Skeletal muscle tissue (tissue), 4 donors: ENCODE results near the gene PLCD3. TPM values are rescaled to one million over a fixed set of nuclear protein-coding genes. Genes with fewer than 3 reads are reported as not detected.

Experiments
- H3K27ac ChIP-seq: one replicate; pipeline ENCODE4 v1.7.0; 2013; ENCODE audit warnings: mild to moderate bottlenecking, low read depth, low read length, inconsistent platforms
- H3K27me3 ChIP-seq, 3 donors: one replicate each; pipeline ENCODE4 v1.7.0; 2013; ENCODE audit warnings: low read length in 3 of 3; ENCODE audit not compliant: control insufficient read depth in 3 of 3, insufficient read depth in 3 of 3
- H3K36me3 ChIP-seq, 3 donors: one replicate each; pipeline ENCODE4 v1.7.0; 2013; ENCODE audit warnings: low read length in 3 of 3; ENCODE audit not compliant: control insufficient read depth in 3 of 3, insufficient read depth in 3 of 3
- H3K4me1 ChIP-seq, 3 donors: one replicate each; pipeline ENCODE4 v1.7.0; 2013; ENCODE audit warnings: low read length in 3 of 3, mild to moderate bottlenecking in 3 of 3; ENCODE audit not compliant: control insufficient read depth in 3 of 3, insufficient read depth in 3 of 3
- H3K4me3 ChIP-seq, 3 donors: one replicate each; pipeline ENCODE4 v1.7.0; 2013; ENCODE audit warnings: low read length in 3 of 3
- H3K9ac ChIP-seq, 3 donors: one replicate each; pipeline ENCODE4 v1.7.0; 2013; ENCODE audit warnings: low read length in 3 of 3, mild to moderate bottlenecking in 3 of 3, moderate library complexity in 2 of 3, low read depth in 1 of 3
- H3K9me3 ChIP-seq, 3 donors: one replicate each; pipeline ENCODE4 v1.7.0; 2013; ENCODE audit warnings: low read length in 3 of 3; ENCODE audit not compliant: control insufficient read depth in 3 of 3
- total RNA-seq: library from RNA; depleted of rRNA; stranded (reverse); fragments of >200 nt; gene quantifications from one replicate; pipeline ENCODE4 v1.2.3, GENCODE V29; 2014
- donor health status: Osteomylitis.

Gene PLCD3, protein sequence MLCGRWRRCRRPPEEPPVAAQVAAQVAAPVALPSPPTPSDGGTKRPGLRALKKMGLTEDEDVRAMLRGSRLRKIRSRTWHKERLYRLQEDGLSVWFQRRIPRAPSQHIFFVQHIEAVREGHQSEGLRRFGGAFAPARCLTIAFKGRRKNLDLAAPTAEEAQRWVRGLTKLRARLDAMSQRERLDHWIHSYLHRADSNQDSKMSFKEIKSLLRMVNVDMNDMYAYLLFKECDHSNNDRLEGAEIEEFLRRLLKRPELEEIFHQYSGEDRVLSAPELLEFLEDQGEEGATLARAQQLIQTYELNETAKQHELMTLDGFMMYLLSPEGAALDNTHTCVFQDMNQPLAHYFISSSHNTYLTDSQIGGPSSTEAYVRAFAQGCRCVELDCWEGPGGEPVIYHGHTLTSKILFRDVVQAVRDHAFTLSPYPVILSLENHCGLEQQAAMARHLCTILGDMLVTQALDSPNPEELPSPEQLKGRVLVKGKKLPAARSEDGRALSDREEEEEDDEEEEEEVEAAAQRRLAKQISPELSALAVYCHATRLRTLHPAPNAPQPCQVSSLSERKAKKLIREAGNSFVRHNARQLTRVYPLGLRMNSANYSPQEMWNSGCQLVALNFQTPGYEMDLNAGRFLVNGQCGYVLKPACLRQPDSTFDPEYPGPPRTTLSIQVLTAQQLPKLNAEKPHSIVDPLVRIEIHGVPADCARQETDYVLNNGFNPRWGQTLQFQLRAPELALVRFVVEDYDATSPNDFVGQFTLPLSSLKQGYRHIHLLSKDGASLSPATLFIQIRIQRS
- total RNA-seq = 12.0 TPM

DNA sequence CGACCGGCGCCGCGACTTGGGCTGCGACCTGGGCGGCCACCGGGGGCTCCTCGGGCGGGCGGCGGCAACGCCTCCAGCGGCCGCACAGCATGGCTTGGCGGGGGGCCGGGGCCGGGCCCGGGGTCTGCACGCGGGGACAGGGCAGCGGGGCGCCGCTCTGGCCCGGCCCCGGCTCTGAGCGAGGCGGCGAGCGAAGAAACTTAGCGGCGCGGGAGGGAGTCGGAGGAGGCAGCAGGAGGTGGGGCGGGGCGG is at the start of gene PLCD3:
Gene PLCD3, minus strand, starts transcription at position 196 of the 252 bp plus-strand sequence. Its CDS starts 105 bp downstream, at position 91.
- Histone ChIP-seq H3K9me3 (no peaks in the 10 kb centered on the region), H3K4me3 (peak within 1 kb of the TSS; percentile 84 to 91 (median 90)), H3K36me3 (no peaks in the 10 kb centered on the region), H3K9ac (peak within 1 kb of the TSS; percentile 88 to 98 (median 96)), H3K4me1 (peaks cover 59 to 70% (median 69%) of the 10 kb centered on the region in 3 donors), H3K27me3 (no peaks in the 10 kb centered on the region), H3K27ac (peak within 1 kb of the TSS; percentile 97)

DNA sequence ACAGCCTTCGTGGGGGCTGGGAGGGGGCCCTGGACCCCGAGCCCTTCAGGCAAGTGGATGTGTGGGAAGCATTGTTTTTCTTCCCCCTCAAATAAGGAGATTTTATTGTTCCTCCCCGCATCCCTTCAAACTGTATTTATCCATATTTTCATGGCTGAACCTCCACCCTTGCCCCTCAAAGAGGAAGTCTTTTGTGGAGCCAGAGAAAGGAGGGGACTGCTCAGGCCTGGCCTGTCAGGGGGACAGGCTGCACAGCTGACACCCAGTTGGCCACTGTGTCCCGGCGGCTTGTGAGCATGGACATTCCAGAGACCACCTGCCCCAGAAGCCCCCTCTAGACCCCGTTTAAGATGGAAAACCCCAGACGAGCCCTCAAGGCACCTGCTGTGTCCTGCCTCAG is 45.2 kb upstream of the PLCD3 start:
- no peak overlapping the region for H3K9ac ChIP-seq
- H3K36me3 ChIP-seq = no peaks in the 10 kb centered on the region
- H3K9me3 ChIP-seq = no peaks in the 10 kb centered on the region
- H3K27me3 ChIP-seq = no peaks in the 10 kb centered on the region
- no peak overlapping the region for H3K4me3 ChIP-seq
- H3K4me1 ChIP-seq = peaks cover 0 to 8% (median 6%) of the 10 kb centered on the region in 3 donors
- no peak overlapping the region for H3K27ac ChIP-seq

DNA sequence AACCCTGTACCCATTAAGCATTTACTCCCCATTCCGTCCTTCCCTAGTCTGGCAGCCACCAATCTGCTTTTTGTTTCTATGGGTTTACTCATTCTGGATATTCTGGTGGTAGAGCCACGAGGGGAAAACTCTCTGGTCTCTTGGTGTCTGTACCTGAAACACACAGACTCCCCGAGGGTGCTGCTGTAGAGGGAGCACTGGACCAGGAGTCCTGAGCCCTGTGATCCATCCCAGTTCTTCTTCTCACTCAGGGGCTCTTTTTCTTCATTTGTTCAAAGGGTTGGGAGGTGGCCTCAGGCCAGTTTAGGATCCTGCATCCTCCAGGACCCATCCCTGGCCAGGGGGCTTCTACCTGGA is 43.4 kb upstream of the PLCD3 start:
- Histone ChIP-seq H3K36me3 (no peaks in the 10 kb centered on the region), H3K9me3 (no peaks in the 10 kb centered on the region), H3K4me3 (no peak overlapping the region), H3K4me1 (peaks cover 16 to 25% (median 23%) of the 10 kb centered on the region in 3 donors), H3K27me3 (no peaks in the 10 kb centered on the region), H3K9ac (no peak overlapping the region), H3K27ac (no peak overlapping the region)

DNA sequence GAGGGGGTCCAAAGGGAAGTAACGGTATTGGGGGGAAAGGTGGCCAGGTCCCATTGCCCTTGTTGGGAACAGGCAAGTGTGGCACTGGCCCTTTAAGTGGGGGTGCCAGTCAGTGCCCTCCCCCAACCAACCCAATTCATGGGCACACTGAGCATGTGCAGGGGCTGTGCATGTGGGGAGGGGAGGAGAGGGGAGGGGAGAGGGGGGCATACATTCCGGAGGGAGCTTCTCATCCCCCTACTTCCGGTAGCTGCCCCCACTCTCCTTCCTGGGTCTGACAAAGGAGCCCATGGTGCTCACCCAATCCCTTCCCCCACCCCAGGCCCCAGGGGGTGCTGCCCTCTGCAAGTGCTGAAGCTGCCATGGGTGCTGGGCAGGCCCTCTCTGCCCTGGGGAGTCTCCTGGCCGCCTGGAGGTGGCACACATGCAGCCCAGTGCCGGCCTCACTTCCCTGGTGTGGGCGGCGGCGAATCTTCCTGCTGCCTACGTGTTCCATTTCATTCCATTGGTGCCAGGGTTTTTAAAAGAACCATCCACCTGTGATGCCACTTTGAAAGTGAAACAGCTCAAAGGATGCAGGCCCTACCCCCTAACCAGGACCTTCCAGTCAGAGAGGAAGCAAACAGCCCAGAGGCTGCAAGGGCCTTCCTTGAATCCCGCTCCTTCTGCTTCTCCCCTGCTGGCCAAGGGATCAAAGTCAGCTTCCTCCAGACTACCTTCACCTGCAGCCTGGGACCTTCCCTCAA is 40.4 kb upstream of the PLCD3 start:
- H3K9ac ChIP-seq = peak overlapping the region; percentile 80 to 92 (median 91)
- peak overlapping the region; percentile 69 to 77 (median 71) for H3K4me3 ChIP-seq
- no peaks in the 10 kb centered on the region for H3K27me3 ChIP-seq
- peaks cover 0 to 11% (median 7%) of the 10 kb centered on the region in 3 donors for H3K36me3 ChIP-seq
- H3K4me1 ChIP-seq = peaks cover 22 to 33% (median 32%) of the 10 kb centered on the region in 3 donors
- H3K9me3 ChIP-seq = no peaks in the 10 kb centered on the region
- peak overlapping the region; percentile 99 for H3K27ac ChIP-seq

DNA sequence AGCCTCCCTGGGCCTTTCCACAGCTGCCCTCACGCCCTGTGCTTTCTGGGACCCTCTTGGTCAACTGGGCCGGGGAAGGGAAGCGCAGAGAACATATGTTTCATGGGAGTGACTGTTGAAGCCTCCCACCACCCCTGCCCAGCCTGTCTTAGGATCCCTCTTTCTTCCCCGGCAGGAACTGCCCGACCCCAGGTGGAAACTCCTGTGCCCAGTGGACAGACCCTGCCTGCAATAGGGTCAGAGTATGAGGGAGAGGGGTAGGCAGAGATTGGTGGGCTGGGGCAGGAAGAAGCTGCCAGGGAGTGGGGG is 39.9 kb upstream of the PLCD3 start:
- Histone ChIP-seq H3K4me1 (peaks cover 22 to 33% (median 32%) of the 10 kb centered on the region in 3 donors), H3K27ac (peak overlapping the region; percentile 99), H3K9me3 (no peaks in the 10 kb centered on the region), H3K4me3 (peak overlapping the region; percentile 69 to 77 (median 71)), H3K9ac (peak overlapping the region; percentile 80 to 92 (median 91)), H3K27me3 (no peaks in the 10 kb centered on the region), H3K36me3 (peaks cover 0 to 11% (median 7%) of the 10 kb centered on the region in 3 donors)

DNA sequence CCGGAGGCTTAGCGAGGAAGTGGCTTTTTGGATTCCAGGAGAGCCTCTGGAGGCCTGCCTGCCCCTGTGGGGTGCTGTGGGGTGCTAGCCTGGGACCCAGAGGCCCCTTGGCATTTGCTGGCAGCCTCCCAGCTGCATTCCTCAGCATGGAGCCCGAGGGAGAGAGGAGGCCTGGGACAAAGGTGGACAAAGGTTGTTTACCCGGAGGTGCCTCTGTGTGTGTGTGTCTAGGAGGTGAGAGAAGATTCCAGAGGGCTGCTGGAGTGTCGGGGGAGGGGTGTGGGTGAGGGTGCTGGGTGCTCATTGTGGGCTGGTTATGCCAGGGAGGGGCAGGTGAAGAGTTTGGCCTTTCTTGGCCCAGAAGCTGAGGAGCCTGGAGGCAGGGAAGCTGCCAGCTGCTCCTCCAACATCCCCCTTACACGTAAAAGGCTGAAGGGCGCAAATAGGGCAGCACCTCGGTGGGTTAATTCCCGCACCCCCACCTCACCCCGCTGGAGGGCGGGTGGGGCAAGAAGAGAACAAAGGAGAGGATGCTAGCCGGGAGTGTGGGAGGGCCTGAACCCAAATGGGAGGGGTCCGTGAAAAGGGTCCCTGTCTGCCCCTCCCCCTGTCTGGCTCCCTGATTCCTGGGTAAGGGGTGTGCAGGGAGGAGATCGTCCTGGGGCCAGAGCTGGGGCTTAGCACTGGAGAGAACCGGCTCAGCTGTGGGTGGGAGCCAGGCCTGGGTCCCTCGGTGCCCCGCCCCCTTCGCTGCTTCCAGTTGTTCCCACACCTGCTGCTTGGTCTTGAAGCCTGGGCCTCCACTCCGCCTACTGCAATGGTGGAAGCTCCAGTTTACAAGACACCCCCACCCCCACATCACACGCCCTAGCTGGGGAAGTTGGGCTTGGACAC is 39.3 kb upstream of the PLCD3 start:
- Histone ChIP-seq H3K27ac (peak overlapping the region; percentile 99), H3K4me1 (peaks cover 22 to 33% (median 32%) of the 10 kb centered on the region in 3 donors), H3K36me3 (peaks cover 0 to 11% (median 7%) of the 10 kb centered on the region in 3 donors), H3K4me3 (peak overlapping the region; percentile 69 to 77 (median 71)), H3K9ac (peak overlapping the region; percentile 80 to 92 (median 91)), H3K27me3 (no peaks in the 10 kb centered on the region), H3K9me3 (no peaks in the 10 kb centered on the region)

DNA sequence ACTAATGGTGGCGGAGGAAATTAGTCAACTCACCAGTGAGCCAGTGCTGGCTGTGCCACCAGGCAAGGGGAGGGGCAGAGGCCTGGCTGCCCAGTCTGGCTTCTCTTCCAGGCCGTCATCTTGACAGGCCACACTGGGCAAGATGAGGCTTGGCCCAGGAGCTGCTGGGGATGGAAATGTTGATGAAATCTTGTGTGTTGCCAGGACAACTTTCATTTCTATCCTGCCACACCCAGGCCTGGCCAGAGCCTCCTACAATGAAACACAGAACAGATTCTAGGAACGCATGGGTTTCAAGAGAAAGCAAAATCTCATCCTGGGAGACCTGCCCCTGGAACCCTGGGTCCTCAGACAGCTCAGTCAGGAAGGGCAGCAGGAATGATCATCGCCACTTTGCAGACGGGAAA is 38.6 kb upstream of the PLCD3 start:
- Histone ChIP-seq H3K4me1 (peaks cover 22 to 32% (median 30%) of the 10 kb centered on the region in 3 donors), H3K9me3 (no peaks in the 10 kb centered on the region), H3K4me3 (peak overlapping the region; percentile 69 to 77 (median 71)), H3K27me3 (no peaks in the 10 kb centered on the region), H3K27ac (peak overlapping the region; percentile 99), H3K36me3 (peaks cover 0 to 11% (median 7%) of the 10 kb centered on the region in 3 donors), H3K9ac (peak overlapping the region; percentile 80 to 92 (median 91))

DNA sequence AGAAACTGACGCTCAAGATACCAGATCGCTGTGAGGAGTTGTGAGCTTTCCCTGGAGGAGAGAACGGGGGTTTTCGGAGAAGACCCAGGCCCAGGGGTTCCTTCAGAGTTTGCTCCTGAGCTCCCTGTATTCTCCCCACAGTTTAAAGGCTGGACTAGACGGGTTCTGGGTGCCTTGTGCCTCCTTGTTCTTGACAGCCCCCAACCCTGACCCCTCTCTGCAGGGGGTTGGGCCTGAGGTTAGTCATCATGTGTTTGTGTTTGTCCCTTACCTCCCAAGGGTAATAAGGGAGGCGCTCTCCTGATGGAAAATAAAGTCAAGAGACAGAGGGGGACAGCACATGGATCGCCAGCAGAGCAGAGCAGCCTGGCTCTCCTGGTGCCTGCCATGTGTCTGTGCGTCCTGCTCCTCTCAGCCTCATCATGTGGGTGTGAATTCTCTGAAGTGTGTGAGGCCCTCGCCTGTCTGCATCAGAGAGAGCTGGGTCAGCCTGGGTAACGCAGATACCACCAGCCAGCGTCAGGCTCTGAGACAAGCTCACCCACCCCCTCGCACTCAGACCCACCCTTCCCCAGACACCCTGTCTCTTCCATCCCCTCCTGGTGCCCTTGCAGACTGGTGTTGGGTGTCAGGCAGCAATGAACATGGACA is 38.1 kb upstream of the PLCD3 start:
- no peaks in the 10 kb centered on the region for H3K27me3 ChIP-seq
- no peaks in the 10 kb centered on the region for H3K9me3 ChIP-seq
- peak overlapping the region; percentile 80 to 92 (median 91) for H3K9ac ChIP-seq
- peaks cover under 1 to 11% (median 7%) of the 10 kb centered on the region in 3 donors for H3K36me3 ChIP-seq
- H3K4me1 ChIP-seq = peaks cover 22 to 32% (median 30%) of the 10 kb centered on the region in 3 donors
- peak overlapping the region; percentile 69 to 77 (median 71) for H3K4me3 ChIP-seq
- peak overlapping the region; percentile 99 for H3K27ac ChIP-seq
